Ureter (tissue), 1 donor: Measurements from ENCODE around the gene C3orf49. TPM values are rescaled to one million over a fixed set of nuclear protein-coding genes. Genes with fewer than 3 reads are reported as not detected.

Source experiments
- DNase-seq: peaks from one replicate; pipeline ENCODE4 v3.0.0-alpha.2; 2020; ENCODE audit warnings: low spot score
- total RNA-seq: library from RNA; stranded (reverse); gene quantifications from one replicate; pipeline ENCODE4 v1.2.4, GENCODE V29; 2023
- donor health status: DM: yes; HTN: yes; CAD: no.

C3orf49 gene
- total RNA-seq, 1 donor from 2014 or later: not detected

- DNase-seq: no peak
Measured at GRCh38 chr3:63849175-63849574, 30.1 kb downstream of the C3orf49 start.

- no peak for DNase-seq
Measured at GRCh38 chr3:63851287-63851686, 32.2 kb downstream of the C3orf49 start.

- no peak for DNase-seq
Measured at GRCh38 chr3:63853106-63853505, 34.0 kb downstream of the C3orf49 start.

GRCh38 chr3:63855333-63855940 is 36.3 kb downstream of the C3orf49 start:
- no peak for DNase-seq

GRCh38 chr3:63857311-63857710 is 38.2 kb downstream of the C3orf49 start:
- no peak for DNase-seq

GRCh38 chr3:63860776-63861175 is 41.7 kb downstream of the C3orf49 start:
- DNase-seq: no peak

- no peak for DNase-seq
Measured at GRCh38 chr3:63861306-63861705, 42.2 kb downstream of the C3orf49 start.

GRCh38 chr3:63862804-63863149 is 43.7 kb downstream of the C3orf49 start:
- no peak for DNase-seq

GRCh38 chr3:63863150-63864007 is 44.3 kb downstream of the C3orf49 start, which contains the start of the genes ATXN7 and THOC7:
Gene ATXN7 (plus strand): TSS chr3:63863867. CDS start chr3:63912599, 48,732 bp downstream.
Gene THOC7 (minus strand): TSS chr3:63863805. CDS start chr3:63863790, 15 bp downstream.
- peak; percentile 58 for DNase-seq

GRCh38 chr3:63864008-63864964 is 45.2 kb downstream of the C3orf49 start:
- DNase-seq: peak; percentile 52

GRCh38 chr3:63864965-63865327 is 45.8 kb downstream of the C3orf49 start:
- no peak for DNase-seq

GRCh38 chr3:63867225-63867624 is 48.1 kb downstream of the C3orf49 start:
- DNase-seq: no peak

GRCh38 chr3:63869940-63870614 is 51.0 kb downstream of the C3orf49 start:
- no peak for DNase-seq

GRCh38 chr3:63870615-63871005 is 51.5 kb downstream of the C3orf49 start:
- no peak for DNase-seq

- no peak for DNase-seq
Measured at GRCh38 chr3:63872135-63872924, 53.2 kb downstream of the C3orf49 start.

GRCh38 chr3:63874769-63875168 is 55.7 kb downstream of the C3orf49 start:
- DNase-seq: no peak

GRCh38 chr3:63875510-63875909 is 56.4 kb downstream of the C3orf49 start:
- no peak for DNase-seq

GRCh38 chr3:63876260-63876659 is 57.2 kb downstream of the C3orf49 start:
- DNase-seq: no peak

GRCh38 chr3:63877737-63878393 is 58.8 kb downstream of the C3orf49 start:
- no peak for DNase-seq

- DNase-seq: no peak
Measured at GRCh38 chr3:63878394-63879060, 59.4 kb downstream of the C3orf49 start.
